CD14-positive monocyte (primary cell): ENCODE measurements around the gene TEX29. TPM values are rescaled to one million over a fixed set of nuclear protein-coding genes. Genes with fewer than 3 reads are reported as not detected.

ENCODE experiments used
- DNase-seq, 3 donors: peaks; one replicate each; pipeline ENCODE4 v3.0.0-alpha.2; 2011 to 2022
- H2AFZ ChIP-seq: 2 replicates; pipeline ENCODE4 v1.6.0; 2012; ENCODE audit warnings: mild to moderate bottlenecking, low read depth, low read length, inconsistent platforms; ENCODE audit not compliant: insufficient read depth, poor library complexity, severe bottlenecking
- H3K27ac ChIP-seq, 2 donors: 1 replicate in 1 of 2; 2 replicates in 1 of 2; pipeline ENCODE4 v1.5.1; 2012 to 2013; ENCODE audit warnings: low read length in 2 of 2, control low read depth in 1 of 2, inconsistent platforms in 1 of 2, low read depth in 1 of 2, mild to moderate bottlenecking in 1 of 2
- H3K27me3 ChIP-seq, 2 donors: one replicate each; pipeline versions ENCODE4 v1.6.0 to v1.6.1; 2011 to 2013; ENCODE audit warnings: low read length in 2 of 2; ENCODE audit not compliant: control insufficient read depth in 2 of 2, insufficient read depth in 2 of 2
- H3K36me3 ChIP-seq, 2 donors: replicated peaks in 1 of 2; 1 replicate in 1 of 2; 2 replicates in 1 of 2; pipeline versions ENCODE4 v1.5.1 to v1.6.1; 2012 to 2013; ENCODE audit warnings: low read length in 2 of 2, control low read depth in 1 of 2, inconsistent platforms in 1 of 2, mild to moderate bottlenecking in 1 of 2; ENCODE audit not compliant: insufficient read depth in 2 of 2, control insufficient read depth in 1 of 2
- H3K4me1 ChIP-seq, 2 donors: 1 replicate in 1 of 2; 2 replicates in 1 of 2; pipeline versions ENCODE4 v1.5.1 to v1.6.1; 2012 to 2013; ENCODE audit warnings: low read length in 2 of 2, control low read depth in 1 of 2, inconsistent platforms in 1 of 2, mild to moderate bottlenecking in 1 of 2, moderate library complexity in 1 of 2; ENCODE audit not compliant: insufficient read depth in 2 of 2, control insufficient read depth in 1 of 2
- H3K4me2 ChIP-seq: replicated peaks from 2 replicates; pipeline ENCODE3; 2012; ENCODE audit warnings: low read length, moderate library complexity, mild to moderate bottlenecking; ENCODE audit not compliant: poor library complexity, severe bottlenecking; ENCODE audit errors: extremely low read depth
- H3K4me3 ChIP-seq, 3 experiments: fragments of 200-600 bp in 1 of 3; sonication (generic) in 1 of 3; replicated peaks in 1 of 3; 1 replicate in 2 of 3; 2 replicates in 1 of 3; pipeline ENCODE4 v1.5.1; 2011 to 2013; ENCODE audit warnings: low read length in 3 of 3, mild to moderate bottlenecking in 3 of 3, control low read depth in 2 of 3, low read depth in 2 of 3, inconsistent platforms in 1 of 3, moderate library complexity in 1 of 3
- H3K79me2 ChIP-seq: 2 replicates; pipeline ENCODE4 v1.6.0; 2012; ENCODE audit warnings: mild to moderate bottlenecking, control low read depth, inconsistent platforms, low read length, moderate library complexity; ENCODE audit not compliant: insufficient read depth
- H3K9ac ChIP-seq: 2 replicates; pipeline ENCODE4 v1.6.0; 2017; ENCODE audit warnings: low read length, mild to moderate bottlenecking; ENCODE audit not compliant: insufficient read depth, poor library complexity, severe bottlenecking
- H3K9me3 ChIP-seq, 2 donors: replicated peaks in 1 of 2; 1 replicate in 1 of 2; 2 replicates in 1 of 2; pipeline versions ENCODE4 v1.5.1 to v1.6.1; 2012 to 2013; ENCODE audit warnings: low read length in 2 of 2, control low read depth in 1 of 2; ENCODE audit not compliant: control insufficient read depth in 1 of 2, insufficient read depth in 1 of 2
- H4K20me1 ChIP-seq: 2 replicates; pipeline ENCODE4 v1.6.0; 2012; ENCODE audit warnings: mild to moderate bottlenecking, low read length, control low read depth, moderate library complexity; ENCODE audit not compliant: insufficient read depth
- H3K27ac Mint-ChIP-seq, 7 donors: one replicate each; pipeline ENCODE4 v1.8.0; 2020; ENCODE audit warnings: mild to moderate bottlenecking in 7 of 7, mixed read lengths in 7 of 7, moderate library complexity in 6 of 7, inconsistent platforms in 2 of 7
- H3K27me3 Mint-ChIP-seq, 3 donors: one replicate each; pipeline ENCODE4 v1.8.0; 2021 to 2022; ENCODE audit warnings: low read depth in 3 of 3, mild to moderate bottlenecking in 3 of 3, mixed read lengths in 3 of 3, moderate library complexity in 3 of 3, inconsistent platforms in 1 of 3
- H3K36me3 Mint-ChIP-seq, 2 donors: one replicate each; pipeline ENCODE4 v1.8.0; 2020; ENCODE audit warnings: mixed read lengths in 2 of 2, inconsistent platforms in 1 of 2, mild to moderate bottlenecking in 1 of 2
- H3K4me1 Mint-ChIP-seq: one replicate; pipeline ENCODE4 v1.8.0; 2020; ENCODE audit warnings: mild to moderate bottlenecking, mixed read lengths
- H3K4me3 Mint-ChIP-seq, 2 donors: one replicate each; pipeline ENCODE4 v1.8.0; 2020; ENCODE audit warnings: mild to moderate bottlenecking in 2 of 2, mixed read lengths in 2 of 2, moderate library complexity in 1 of 2
- H3K9me3 Mint-ChIP-seq, 7 donors: one replicate each; pipeline ENCODE4 v1.8.0; 2020 to 2022; ENCODE audit warnings: mixed read lengths in 7 of 7, mild to moderate bottlenecking in 6 of 7, moderate library complexity in 6 of 7, inconsistent platforms in 2 of 7
- WGBS: methylation state at CpG from one replicate; pipeline ENCODE4 v1.1.5; 2013; ENCODE audit warnings: missing lambda C conversion rate; ENCODE audit not compliant: insufficient coverage; 5-methylcytosine and 5-hydroxymethylcytosine counted together
- intact Hi-C, 2 donors: fragments of 100-400 bp; cut with micrococcal nuclease; formaldehyde crosslinking; loops; one replicate each; pipeline versions ENCODE4 v1.15.0 to v1.15.1; 2023
- polyA plus RNA-seq, 3 donors: library from polyadenylated mRNA; depleted of rRNA in 1 of 3; unstranded in 2 of 3; stranded (reverse) in 1 of 3; fragments of 300-500 nt in 2 of 3; fragments of >200 nt in 1 of 3; fragmentation: Illumina TruSeq in 2 of 3; gene quantifications; 1 replicate in 2 of 3; 2 replicates in 1 of 3; pipeline ENCODE4 v1.2.3, GENCODE V29; 2012 to 2021
- TF ChIP-seq, protein P1 (sequence below): fragments of 200-600 bp; IDR thresholded peaks from one replicate; pipeline ENCODE4 v1.8.0; 2022; ENCODE audit warnings: antibody characterized with exemption, mild to moderate bottlenecking

Gene TEX29
- polyA plus RNA-seq, 3 donors, result 0.27 to 0.29 TPM; not detected in 1

DNA sequence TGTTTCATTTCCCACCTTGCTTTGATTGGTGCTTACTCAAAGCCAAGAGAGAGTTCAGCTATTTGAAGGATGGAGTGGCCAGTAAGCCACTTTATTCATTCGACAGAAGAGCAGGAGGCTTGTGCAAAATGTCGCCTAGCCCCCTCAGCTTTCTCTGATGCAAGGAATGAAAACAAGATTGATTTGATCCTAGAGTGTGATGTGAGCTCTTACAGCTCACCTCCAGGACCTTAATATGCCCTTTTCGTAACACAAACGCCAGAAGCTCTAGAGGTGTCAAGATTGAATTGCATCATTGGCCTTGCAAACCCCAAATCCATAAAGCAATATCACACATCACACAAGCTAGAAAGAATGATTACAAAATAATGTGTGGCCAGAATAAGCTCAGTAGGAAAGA is 36.4 kb downstream of the TEX29 start:
- H3K4me1 Mint-ChIP-seq, result no peaks in the 10 kb centered on the region
- no CpG with 5 or more reads among the region's 4 CpGs for WGBS

DNA sequence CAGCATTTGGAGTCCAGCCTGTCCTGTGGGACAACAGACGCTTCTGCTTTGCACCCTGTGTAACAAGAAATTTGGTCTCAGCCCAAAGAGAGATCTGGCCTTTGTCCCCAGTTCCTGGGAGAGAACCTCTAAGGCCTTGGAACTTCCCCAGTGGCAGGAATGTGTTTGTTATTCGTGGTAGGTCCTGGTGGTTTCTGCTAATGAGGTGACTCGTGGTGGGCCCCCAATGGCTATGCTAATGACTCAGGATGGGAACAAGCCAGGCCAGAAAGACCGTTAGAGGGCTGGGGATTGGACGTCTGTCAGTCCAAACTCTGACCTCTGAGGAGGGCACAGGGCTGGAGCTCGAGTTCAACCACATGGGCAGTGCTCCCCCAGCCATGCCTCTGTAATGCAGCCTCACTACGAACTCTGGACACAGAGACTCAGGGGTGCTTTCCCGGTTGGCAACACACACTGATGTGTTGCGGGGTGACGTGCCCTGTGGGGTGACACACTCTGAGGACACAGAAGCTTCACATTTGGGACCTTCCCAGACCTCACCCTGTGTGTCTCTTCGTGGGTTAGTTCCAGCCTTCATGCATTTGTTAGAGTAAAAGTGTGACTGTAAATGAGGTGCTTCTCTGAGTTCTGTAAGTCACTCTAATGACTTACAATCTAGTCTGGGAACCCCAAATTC is 38.9 kb downstream of the TEX29 start:
- Histone ChIP-seq H3K27me3 (no peaks in the 10 kb centered on the region), H3K4me3 (no peak overlapping the region), H3K4me1 (no peaks in the 10 kb centered on the region), H2AFZ (no peak overlapping the region), H3K9ac (no peak overlapping the region), H3K4me2 (no peak overlapping the region), H3K79me2 (no peaks in the 10 kb centered on the region), H3K27ac (no peak overlapping the region), H4K20me1 (no peaks in the 10 kb centered on the region), H3K9me3 (no peaks in the 10 kb centered on the region), H3K36me3 (no peaks in the 10 kb centered on the region)
- H3K27ac Mint-ChIP-seq, result no peak overlapping the region
- no peaks in the 10 kb centered on the region for H3K36me3 Mint-ChIP-seq
- H3K4me3 Mint-ChIP-seq, result no peak overlapping the region
- H3K4me1 Mint-ChIP-seq, result no peaks in the 10 kb centered on the region
- DNase-seq, result no peak
- WGBS, result 80% methylated on average over 9 of the region's 11 CpGs
- intact Hi-C loops, result no loop called here
- H3K9me3 Mint-ChIP-seq, result peaks cover 0 to 5% (median 0%) of the 10 kb centered on the region in 7 donors
- TF ChIP-seq, protein P1, sequence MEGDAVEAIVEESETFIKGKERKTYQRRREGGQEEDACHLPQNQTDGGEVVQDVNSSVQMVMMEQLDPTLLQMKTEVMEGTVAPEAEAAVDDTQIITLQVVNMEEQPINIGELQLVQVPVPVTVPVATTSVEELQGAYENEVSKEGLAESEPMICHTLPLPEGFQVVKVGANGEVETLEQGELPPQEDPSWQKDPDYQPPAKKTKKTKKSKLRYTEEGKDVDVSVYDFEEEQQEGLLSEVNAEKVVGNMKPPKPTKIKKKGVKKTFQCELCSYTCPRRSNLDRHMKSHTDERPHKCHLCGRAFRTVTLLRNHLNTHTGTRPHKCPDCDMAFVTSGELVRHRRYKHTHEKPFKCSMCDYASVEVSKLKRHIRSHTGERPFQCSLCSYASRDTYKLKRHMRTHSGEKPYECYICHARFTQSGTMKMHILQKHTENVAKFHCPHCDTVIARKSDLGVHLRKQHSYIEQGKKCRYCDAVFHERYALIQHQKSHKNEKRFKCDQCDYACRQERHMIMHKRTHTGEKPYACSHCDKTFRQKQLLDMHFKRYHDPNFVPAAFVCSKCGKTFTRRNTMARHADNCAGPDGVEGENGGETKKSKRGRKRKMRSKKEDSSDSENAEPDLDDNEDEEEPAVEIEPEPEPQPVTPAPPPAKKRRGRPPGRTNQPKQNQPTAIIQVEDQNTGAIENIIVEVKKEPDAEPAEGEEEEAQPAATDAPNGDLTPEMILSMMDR, result no peak
- H3K27me3 Mint-ChIP-seq, result peaks cover 0 to 11% (median 4%) of the 10 kb centered on the region in 3 donors

More for the DNA sequence above, 36.4 kb downstream of the TEX29 start:
- Histone ChIP-seq H3K4me2 (no peak overlapping the region), H3K4me1 (no peaks in the 10 kb centered on the region), H3K4me3 (no peak overlapping the region), H3K79me2 (no peaks in the 10 kb centered on the region), H3K9ac (no peak overlapping the region), H3K9me3 (no peaks in the 10 kb centered on the region), H3K36me3 (no peaks in the 10 kb centered on the region), H3K27ac (no peak overlapping the region), H2AFZ (no peak overlapping the region), H4K20me1 (no peaks in the 10 kb centered on the region), H3K27me3 (no peaks in the 10 kb centered on the region)
- intact Hi-C loops, result no loop called here
- H3K4me3 Mint-ChIP-seq, result no peak overlapping the region
- no peak overlapping the region for H3K27ac Mint-ChIP-seq
- peaks cover 3 to 11% (median 6%) of the 10 kb centered on the region in 3 donors for H3K27me3 Mint-ChIP-seq
- no peaks in the 10 kb centered on the region for H3K36me3 Mint-ChIP-seq
- H3K9me3 Mint-ChIP-seq, result peaks cover 0 to 4% (median 0%) of the 10 kb centered on the region in 7 donors
- no peak for DNase-seq
- TF ChIP-seq, protein P1, result no peak
